Cardiac septum (tissue), 1 donor: ENCODE data around the gene FAM219B. TPM values are rescaled to one million over a fixed set of nuclear protein-coding genes. Genes with fewer than 3 reads are reported as not detected.
A peak's percentile ranks its signal among the peaks of the same experiment; 100 is the strongest.
"Not testable (repeated sequence)": the region's sequence is repeated elsewhere in the genome, so short reads cannot be mapped to it uniquely, and the experiment has no call there.

ENCODE experiments used
- DNase-seq: peaks from one replicate; pipeline ENCODE4 v3.0.0-alpha.2; 2020; ENCODE audit warnings: low spot score
- intact Hi-C: fragments of 100-400 bp; cut with DNase I; formaldehyde crosslinking; loops from one replicate; pipeline ENCODE4 v1.14.0; 2022
- long read RNA-seq: library from polyadenylated mRNA; unstranded; transcript quantifications from one replicate; pipeline ENCODE4 v2.0.0, GENCODE V29; 2021
- total RNA-seq: library from RNA; stranded (reverse); fragmentation: NEBNext Ultra II Directional; extraction: Animal tissue kit (Norgen Biotek cat#: 25700); gene quantifications from one replicate; pipeline ENCODE4 v1.2.1, GENCODE V29; 2021
- donor health status: DM: no; HTN: no; CAD: no.

The FAM219B gene, protein sequence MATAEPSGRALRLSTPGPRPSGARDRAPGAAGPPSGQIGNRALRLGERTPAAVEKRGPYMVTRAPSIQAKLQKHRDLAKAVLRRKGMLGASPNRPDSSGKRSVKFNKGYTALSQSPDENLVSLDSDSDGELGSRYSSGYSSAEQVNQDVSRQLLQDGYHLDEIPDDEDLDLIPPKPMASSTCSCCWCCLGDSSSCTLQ
- 62.5 TPM for total RNA-seq
- long read RNA-seq, transcript FAM219B-202 (5 exons, 587 nt), result minor isoform, 9 of 81 reads
- long read RNA-seq, transcript FAM219B-217 (4 exons, 3,219 nt), result minor isoform, 12 of 81 reads
- long read RNA-seq, transcript FAM219B-201 (5 exons, 3,550 nt), result major isoform, 22 of 81 reads
- long read RNA-seq, partial matches to known transcripts, result 5 of 81 reads
- long read RNA-seq, other reads (novel, unspliced or antisense), result 25 of 81 reads

DNA sequence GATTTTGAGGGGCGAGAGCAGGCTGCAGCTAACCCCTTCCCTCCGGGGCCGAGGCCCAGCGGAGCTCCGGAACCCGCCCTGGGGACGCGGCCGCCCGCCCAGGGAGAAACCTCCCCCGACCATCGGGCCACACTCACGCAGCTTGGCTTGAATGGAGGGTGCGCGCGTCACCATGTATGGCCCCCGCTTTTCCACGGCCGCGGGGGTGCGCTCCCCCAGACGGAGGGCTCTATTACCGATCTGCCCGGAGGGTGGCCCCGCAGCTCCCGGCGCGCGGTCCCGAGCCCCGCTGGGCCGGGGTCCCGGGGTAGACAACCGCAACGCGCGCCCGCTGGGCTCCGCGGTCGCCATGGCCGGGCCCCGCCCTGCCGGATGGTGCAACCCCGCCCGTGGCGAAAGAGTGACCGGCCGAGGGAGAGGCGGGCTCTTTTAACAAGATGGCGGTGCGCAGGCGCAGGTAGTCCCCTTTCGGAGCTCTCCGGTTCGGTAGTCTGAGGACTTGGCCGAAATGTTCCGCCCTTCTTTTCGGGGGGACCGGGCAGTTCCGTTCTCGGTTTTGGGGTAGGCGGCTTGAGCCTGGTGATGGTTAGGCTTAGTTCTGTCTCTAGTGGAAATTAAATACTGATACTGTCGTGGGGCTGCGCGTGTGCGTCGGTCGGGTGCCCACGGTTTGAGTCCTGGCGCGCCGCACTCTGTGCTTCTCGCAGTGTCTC, at the start of gene FAM219B:
FAM219B (minus strand) TSS at position 402 of the 713 bp plus-strand sequence; CDS start at position 351, 51 bp downstream.
- DNase-seq, result peak; percentile 98
- intact Hi-C loops, result loop anchor here (1.0 to 2.0 kb wide), 2 partner anchors 31 to 34 kb away; partner anchors contain the start of gene SCAMP2

DNA sequence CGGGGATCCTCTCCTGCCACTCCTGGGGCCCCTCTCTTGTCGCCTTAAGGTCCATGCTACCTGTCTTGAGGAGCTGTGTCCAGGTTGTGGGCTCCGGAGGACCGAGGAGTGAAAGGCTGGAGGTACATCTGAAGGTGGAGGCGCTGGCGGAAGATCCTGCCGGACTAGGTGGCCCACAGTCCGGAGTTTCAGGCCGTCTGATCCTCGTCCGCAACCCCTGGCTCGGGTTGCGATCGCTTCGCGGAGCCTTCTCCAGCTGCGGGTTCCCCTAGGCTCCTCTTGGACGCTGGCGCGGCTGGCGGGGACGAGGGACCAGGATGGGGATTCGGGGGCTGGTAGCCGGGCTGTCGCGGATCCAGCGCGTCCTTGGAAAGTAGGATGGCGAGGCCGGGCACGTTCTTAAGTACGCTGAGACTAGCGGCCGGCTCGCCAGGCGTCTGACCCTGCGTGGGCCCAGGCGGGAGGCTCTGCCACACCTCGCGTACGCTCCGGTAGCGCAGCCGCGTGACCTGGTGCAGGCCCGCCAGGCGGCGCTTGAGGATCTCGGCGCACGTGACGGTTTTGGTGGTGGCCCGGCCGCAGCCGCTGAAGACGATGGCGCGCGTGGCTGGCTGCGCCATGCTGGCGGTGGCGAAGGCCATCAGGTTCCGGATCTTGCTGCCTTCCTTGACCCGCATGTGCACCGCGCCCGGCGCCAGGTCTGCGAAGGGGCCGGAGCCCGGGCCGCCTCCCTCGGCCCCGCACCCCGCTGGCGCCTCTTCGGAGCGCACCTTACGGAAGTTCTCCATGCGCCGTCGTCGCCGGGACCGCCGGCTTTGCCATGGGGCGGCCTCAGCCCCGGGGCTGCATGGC, 49.4 kb upstream of the FAM219B start:
- intact Hi-C loops, result loop anchor here (5.0 kb wide), 1 partner anchor 246 kb away; the partner anchor contains the start of gene C15orf39
- DNase-seq, result peak; percentile 88

DNA sequence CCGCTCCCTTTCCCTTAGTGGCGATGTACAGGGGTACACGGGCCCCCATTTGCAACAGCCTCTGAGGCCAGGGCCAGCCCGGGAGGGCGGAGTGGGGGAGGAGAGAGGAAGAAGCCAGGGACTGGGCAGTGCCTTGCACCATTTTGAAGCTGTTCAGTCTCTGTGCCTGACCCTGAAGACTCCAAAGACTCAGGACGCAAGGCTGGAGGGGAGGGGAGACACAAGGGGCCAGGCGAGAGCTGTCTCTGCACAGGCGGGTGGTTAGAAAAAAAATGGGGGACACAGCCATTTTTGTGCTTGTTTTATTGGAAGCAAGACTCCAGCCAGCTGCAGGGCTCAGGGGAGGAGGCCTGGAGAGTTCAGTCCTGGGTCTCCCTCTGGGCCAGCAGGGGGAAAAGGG, 48.4 kb upstream of the FAM219B start:
- intact Hi-C loops, result loop anchor here (5.0 kb wide), 1 partner anchor 247 kb away; the partner anchor contains the start of gene C15orf39
- DNase-seq, result no peak

DNA sequence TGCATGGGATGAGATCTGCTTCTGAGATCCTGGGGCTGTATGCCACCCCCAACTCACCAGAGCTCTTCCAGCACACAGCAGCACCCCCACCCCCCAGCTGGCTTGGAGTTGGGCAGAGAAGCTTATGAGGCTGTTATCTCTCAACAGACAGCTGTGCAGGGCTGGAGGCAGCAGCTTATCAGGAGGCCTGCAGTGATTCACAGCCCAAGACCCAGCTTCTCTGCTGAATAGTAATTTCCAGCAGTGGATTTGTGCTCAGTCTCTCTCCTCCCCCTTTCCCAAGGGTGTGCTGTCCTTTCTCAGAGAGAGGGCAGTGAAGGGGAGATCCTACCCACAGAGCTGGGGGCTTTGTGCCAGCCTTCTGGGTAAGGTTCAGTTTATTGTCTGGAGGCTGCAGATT, 47.9 kb upstream of the FAM219B start:
- intact Hi-C loops, result loop anchor here (5.0 kb wide), 1 partner anchor 317 kb away; no protein-coding TSS in a partner anchor
- no peak for DNase-seq

DNA sequence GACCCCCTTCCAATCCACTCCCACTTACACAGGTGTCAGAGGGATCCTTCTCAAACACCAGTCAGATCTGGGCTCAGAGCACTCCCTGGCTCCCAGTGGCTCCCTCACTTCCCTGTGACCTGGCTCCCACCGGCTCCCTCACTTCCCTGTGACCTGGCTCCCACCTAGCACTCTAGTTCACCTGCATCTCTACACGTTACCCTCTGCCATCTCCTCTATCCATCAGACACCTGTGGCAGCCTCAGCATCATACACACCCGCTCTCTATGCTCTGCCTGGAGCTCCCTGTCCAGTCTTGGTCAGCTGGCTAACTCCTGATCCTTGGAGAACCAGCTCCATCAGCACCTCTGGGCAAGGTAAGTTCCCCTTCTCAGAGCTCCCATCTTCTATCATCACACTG, 44.4 kb upstream of the FAM219B start:
- DNase-seq, result no peak
- intact Hi-C loops, result loop anchor here (2.0 to 5.0 kb wide), 2 partner anchors 180 to 314 kb away; no protein-coding TSS in a partner anchor

DNA sequence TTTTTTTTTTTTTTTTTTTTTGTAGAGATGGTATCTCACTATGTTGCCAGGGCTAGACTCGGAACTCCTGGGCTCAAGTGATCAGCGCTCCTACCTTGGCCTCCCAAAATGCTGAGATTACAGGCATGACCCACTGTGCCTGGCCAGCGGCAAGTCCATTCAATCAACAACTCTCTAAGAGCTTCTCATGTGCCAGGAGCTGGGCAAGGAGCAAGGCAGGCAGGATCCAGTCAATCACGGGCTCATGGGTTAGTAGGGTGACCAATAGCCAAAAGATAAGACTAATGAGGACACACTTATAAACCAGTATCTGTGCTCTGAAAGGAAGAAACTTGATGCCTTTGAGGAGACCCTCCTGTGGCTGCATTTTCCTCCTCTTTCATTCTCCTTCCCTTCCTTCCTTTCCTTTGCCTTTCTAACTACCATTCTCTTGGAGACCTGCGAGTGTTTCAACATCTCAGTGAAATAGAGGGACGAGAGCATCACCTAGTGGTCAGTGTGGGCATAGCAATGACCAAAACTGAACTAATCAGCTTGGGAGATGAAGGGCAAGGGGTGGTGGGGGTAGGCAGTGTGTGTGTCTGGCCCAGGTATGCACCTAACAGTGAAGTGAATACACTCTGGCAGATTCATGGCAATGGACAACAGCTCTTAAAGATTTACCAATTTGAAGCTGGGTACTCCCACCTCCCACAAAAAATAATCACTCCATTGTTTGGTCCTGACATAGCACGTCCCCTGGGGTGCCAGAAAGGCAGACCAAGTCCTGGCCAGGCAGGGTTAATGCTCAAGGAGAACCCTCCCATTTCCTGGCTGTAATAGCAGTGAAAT, 43.6 kb upstream of the FAM219B start:
- intact Hi-C loops, result loop anchor here (2.0 to 5.0 kb wide), 2 partner anchors 179 to 313 kb away; no protein-coding TSS in a partner anchor
- DNase-seq, result no peak

DNA sequence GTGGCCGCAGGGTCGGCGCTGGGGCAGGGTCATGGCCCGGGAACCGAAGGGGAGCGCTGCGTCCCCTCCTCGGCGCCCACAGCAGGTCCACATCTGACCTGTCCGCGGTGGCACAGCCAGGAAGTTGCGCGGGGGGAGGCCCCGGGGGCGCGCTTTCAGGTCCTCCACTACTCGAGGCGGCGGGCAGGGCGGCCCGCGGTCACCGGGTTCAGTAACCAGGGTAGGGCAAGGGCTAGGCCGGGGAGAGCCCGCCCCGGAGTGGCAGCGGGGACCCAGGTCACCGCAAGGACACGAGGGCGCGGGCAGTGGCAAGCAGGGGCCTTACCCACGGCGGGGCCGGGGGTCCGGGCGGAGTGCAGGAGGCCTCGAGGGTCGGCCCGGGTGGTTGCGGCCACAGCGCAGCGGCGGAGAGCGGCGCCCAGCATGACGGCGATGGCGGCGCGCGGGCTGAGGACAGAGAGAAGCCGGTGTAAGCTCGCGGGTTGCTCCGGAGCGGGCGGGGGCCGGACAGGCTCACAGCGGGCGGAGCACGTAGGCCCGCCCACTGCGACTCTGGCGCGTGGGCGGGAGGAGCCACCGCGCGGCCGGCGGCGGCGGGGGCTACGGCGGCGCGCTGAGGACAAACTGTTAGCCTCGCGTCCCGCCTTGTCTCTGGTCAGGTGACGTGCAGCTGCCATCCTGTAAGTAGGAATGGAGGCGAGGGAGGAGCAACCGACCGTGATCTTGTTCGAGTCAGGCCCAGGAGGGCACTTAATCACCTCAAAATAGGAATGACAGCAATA, 31.1 kb upstream of the FAM219B start, which contains the start of gene COX5A:
COX5A (minus strand) TSS at position 484 of the 782 bp plus-strand sequence; CDS start at position 425, 59 bp downstream.
- DNase-seq, result peak; percentile 97
- intact Hi-C loops, result loop anchor here (1.0 to 2.0 kb wide), 2 partner anchors 31 to 155 kb away; partner anchors contain the start of genes CSK and FAM219B

DNA sequence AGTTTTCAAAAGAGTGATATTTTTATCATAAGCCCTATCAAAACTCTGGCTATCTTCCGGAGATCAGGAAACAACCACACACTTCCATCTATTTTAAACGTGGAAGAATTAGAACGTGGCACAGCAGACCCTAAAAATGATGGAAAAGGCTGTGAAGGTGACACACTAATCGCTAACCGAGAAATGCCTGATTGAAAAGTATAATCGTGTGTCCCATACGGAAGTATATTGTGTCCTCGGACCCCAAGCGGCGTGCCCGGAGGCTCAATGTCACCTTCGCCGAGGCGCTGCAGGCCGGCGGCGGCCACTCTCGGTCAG, 30.6 kb upstream of the FAM219B start:
- intact Hi-C loops, result loop anchor here (1.0 to 2.0 kb wide), 2 partner anchors 31 to 154 kb away; partner anchors contain the start of genes CSK and FAM219B

DNA sequence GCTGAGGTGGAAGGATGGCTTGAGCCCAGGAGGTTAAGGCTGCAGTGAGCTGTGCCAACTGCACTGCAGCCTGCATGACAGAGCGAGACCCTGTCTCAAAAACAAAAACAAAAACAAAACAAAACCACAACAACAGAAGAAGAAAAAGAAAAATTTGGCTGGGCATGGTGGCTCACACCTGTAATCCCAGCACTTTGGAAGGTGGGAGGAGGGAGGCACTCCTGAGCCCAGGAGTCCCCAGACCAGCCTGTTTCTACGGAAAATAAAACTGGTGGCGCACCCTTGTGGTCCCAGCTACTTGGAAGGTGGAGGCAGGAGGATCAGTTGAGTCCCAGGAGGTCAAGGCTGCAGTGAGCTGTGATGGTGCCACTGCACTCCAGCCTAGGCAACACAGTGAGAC, 28.5 kb upstream of the FAM219B start:
- intact Hi-C loops, DNase-seq: not testable (repeated sequence)

More for the DNA sequence above, 30.6 kb upstream of the FAM219B start:
- no peak for DNase-seq

DNA sequence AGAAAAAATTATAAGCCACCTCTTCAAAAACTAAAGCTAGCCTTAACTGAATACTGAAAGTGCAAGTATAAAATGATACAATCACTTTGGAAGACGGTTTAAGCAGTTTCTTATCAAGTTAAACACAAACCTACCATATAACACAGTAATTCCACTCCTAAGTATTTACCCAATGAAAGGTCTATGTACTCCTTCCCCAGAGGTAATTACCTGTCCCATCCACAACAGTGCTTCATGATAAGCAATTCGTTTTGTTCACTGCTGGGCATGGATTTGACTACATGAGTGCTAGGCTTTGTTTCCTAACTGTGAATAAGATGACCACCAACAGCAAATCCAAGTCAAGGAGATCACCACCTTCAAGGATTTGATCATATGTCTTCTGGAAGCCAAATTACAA, 26.9 kb upstream of the FAM219B start:
- intact Hi-C loops, result no loop called here
- DNase-seq, result no peak

DNA sequence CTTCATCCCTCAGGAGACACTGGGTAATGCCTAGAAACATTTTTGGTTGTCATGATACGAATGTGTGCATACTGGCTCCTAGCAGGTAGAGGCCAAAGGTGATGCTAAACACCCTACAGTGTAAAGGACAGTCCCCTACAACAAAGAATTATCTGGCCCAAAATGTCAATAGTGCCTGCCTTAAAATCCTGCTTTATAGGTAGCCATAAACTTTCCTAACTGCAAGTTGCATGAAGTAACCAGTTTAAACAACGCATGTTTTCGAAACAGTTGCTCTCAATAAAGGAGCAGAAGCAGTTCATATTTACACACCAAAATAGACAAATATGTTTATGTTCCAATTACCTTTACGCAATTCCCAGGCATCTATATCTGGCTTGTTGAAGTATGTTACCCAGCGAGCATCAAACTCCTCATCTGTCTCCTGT, 22.1 kb upstream of the FAM219B start:
- DNase-seq, result no peak
- intact Hi-C loops, result no loop called here

DNA sequence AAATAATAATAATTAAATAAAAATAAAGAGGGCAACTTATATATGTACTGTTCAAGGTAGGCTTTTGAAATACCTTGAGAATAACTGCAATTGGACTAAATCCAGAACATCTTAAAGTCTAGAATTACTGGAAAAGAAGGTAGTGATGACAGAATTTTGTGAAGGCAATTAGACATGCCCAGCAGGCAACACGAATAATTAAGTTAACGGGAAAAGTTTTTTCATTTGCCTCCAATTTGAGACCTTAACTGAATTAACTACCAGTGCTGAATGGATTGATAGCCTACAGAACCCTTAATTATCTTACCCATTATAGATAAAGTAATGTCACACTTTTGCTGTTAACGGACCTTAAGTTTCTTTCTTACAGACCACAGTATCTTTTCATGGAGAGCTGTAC, 17.9 kb upstream of the FAM219B start:
- intact Hi-C loops, result no loop called here
- DNase-seq, result no peak

DNA sequence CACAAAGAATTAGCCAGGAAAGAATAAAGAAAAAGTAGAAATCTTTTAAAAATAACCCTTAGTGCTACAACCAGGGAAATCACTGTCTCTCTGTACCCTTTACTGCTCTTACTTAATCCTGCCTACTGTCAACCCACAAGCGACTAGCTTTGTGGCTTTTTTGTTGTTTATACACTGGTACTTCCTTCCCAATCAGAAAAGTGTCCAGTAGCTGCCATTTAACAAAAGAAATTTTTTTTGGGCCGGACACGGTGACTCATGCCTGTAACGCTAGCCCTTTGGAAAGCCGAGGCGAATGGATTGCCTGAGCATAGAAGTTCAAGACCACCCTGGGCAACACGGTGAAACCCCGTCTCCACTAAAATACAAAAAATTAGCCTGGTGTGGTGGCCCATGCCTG, 13.8 kb upstream of the FAM219B start:
- intact Hi-C loops, result no loop called here
- DNase-seq, result no peak

DNA sequence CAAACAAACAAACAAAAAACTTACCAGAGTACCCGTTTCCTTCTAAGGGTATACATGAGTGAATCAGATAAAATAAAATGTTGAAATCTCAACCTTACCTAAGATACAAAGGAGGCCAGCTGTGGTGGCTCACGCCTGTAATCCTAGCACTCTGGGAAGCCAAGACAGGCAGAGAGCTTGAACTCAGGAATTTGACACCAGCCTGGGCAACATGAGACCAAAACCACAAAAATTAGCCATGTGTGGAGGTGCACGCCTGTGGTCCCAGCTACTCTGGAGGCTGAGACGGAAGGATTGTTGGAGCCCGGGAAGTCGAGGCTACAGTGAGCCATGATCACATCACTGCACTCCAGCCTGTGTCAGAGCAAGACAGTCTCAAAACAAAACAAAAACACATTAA, 11.0 kb upstream of the FAM219B start:
- DNase-seq, result no peak
- intact Hi-C loops, result no loop called here

DNA sequence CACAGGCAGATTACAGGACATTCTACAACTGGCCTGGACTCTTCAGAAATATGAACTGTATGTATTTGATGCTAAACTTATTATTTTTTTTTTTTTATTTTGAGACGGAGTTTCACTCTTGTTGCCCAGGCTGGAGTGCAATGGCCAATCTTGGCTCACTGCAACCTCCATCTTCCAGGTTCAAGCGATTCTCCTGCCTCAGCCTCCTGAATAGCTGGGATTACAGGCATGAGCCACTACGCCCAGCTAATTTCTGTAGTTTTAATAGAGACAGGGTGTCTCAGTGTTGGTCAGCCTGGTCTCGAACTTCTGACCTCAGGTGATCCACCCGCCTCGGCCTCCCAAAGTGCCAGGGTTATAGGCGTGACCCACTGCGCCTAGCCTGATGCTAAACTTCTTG, 7.1 kb upstream of the FAM219B start:
- intact Hi-C loops, DNase-seq: not testable (repeated sequence)

DNA sequence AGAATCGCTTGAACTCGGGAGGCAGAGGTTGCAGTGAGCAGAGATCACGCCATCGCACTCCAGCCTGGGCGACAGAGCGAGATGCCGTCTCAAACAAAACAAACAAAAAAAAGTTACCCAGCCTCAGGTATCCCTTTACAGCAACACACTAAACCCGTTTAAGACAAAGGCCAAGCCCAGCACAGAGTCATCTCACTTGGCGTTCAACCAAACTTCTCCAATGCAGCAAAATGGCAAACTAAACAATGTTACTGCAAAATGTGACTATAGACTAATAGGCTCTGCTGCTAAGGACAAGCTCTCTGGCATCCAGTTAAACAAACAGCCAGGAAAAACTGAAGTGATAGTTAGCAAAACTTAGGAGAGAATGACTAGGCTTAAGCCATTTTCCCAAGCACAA, 6.4 kb upstream of the FAM219B start:
- DNase-seq, result no peak
- intact Hi-C loops, result no loop called here

DNA sequence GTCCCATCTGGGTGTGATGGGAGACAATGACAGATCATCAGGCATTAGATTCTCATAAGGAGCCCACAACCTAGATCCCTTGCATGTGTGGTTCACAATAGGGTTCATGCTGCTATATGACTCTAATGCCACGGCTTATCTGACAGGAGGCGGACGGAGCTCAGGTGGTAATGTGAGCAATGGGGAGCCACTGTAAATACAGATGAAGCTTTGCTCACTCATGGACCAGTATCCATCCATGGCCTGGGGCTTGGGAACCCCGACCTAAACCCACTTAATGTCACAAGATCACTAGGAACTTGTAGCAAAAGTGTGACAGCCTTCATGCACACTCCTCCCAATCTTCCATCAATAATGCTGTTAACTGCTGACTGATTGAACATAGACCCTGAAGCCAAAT, 2.0 kb upstream of the FAM219B start:
- intact Hi-C loops, result no loop called here
- no peak for DNase-seq
